ES-I3 (cell line): Measurements from ENCODE around the gene GALNTL6.

ENCODE experiments used
- H3K36me3 ChIP-seq: 2 replicates; pipeline ENCODE4 v1.6.1; 2013; ENCODE audit warnings: mild to moderate bottlenecking, low read length, control low read depth, moderate library complexity; ENCODE audit not compliant: insufficient read depth
- H3K4me1 ChIP-seq: 2 replicates; pipeline ENCODE4 v1.6.1; 2013; ENCODE audit warnings: mild to moderate bottlenecking, control low read depth, low read length; ENCODE audit not compliant: insufficient read depth
- H3K9ac ChIP-seq: 2 replicates; pipeline ENCODE4 v1.6.1; 2013; ENCODE audit warnings: low read depth, mild to moderate bottlenecking, low read length, moderate library complexity
- H3K9me3 ChIP-seq: 2 replicates; pipeline ENCODE4 v1.6.1; 2013; ENCODE audit warnings: mild to moderate bottlenecking, low read length, moderate library complexity; ENCODE audit not compliant: control insufficient read depth, insufficient read depth

Gene GALNTL6

GRCh38 chr4:172674811-172675210 lies 861.6 kb downstream of the GALNTL6 start:
- no peak overlapping the region for H3K9ac ChIP-seq
- no peaks in the 10 kb centered on the region for H3K36me3 ChIP-seq
- no peaks in the 10 kb centered on the region for H3K4me1 ChIP-seq
- no peaks in the 10 kb centered on the region for H3K9me3 ChIP-seq

- Histone ChIP-seq H3K4me1 (no peaks in the 10 kb centered on the region), H3K36me3 (no peaks in the 10 kb centered on the region), H3K9me3 (no peaks in the 10 kb centered on the region), H3K9ac (no peak overlapping the region)
Observed at GRCh38 chr4:172675232-172675631, 862.0 kb downstream of the GALNTL6 start.

GRCh38 chr4:172680691-172681090 lies 867.5 kb downstream of the GALNTL6 start:
- no peaks in the 10 kb centered on the region for H3K36me3 ChIP-seq
- no peaks in the 10 kb centered on the region for H3K4me1 ChIP-seq
- no peaks in the 10 kb centered on the region for H3K9me3 ChIP-seq
- no peak overlapping the region for H3K9ac ChIP-seq

- no peak overlapping the region for H3K9ac ChIP-seq
- H3K4me1 ChIP-seq, result no peaks in the 10 kb centered on the region
- H3K9me3 ChIP-seq, result no peaks in the 10 kb centered on the region
Observed at GRCh38 chr4:172683021-172683420, 869.8 kb downstream of the GALNTL6 start.

GRCh38 chr4:172686021-172686420 lies 872.8 kb downstream of the GALNTL6 start:
- Histone ChIP-seq H3K36me3 (no peaks in the 10 kb centered on the region), H3K9ac (no peak overlapping the region), H3K9me3 (no peaks in the 10 kb centered on the region), H3K4me1 (no peaks in the 10 kb centered on the region)

More at GRCh38 chr4:172683021-172683420, 869.8 kb downstream of the GALNTL6 start:
- no peaks in the 10 kb centered on the region for H3K36me3 ChIP-seq

GRCh38 chr4:172688534-172688933 lies 875.3 kb downstream of the GALNTL6 start:
- Histone ChIP-seq H3K9ac (no peak overlapping the region), H3K36me3 (no peaks in the 10 kb centered on the region), H3K4me1 (no peaks in the 10 kb centered on the region), H3K9me3 (no peaks in the 10 kb centered on the region; the same call in 1 of the 2 replicates)

GRCh38 chr4:172691552-172691951 lies 878.3 kb downstream of the GALNTL6 start:
- no peaks in the 10 kb centered on the region for H3K36me3 ChIP-seq
- no peaks in the 10 kb centered on the region for H3K4me1 ChIP-seq
- H3K9me3 ChIP-seq, result no peaks in the 10 kb centered on the region; the same call in 1 of the 2 replicates
- H3K9ac ChIP-seq, result no peak overlapping the region

- Histone ChIP-seq H3K36me3 (no peaks in the 10 kb centered on the region), H3K9me3 (no peaks in the 10 kb centered on the region; the same call in 1 of the 2 replicates), H3K9ac (no peak overlapping the region), H3K4me1 (no peaks in the 10 kb centered on the region)
Observed at GRCh38 chr4:172692701-172693100, 879.5 kb downstream of the GALNTL6 start.

GRCh38 chr4:172698256-172698655 lies 885.1 kb downstream of the GALNTL6 start:
- H3K9me3 ChIP-seq, result no peaks in the 10 kb centered on the region; the same call in 1 of the 2 replicates
- H3K36me3 ChIP-seq, result no peaks in the 10 kb centered on the region
- no peak overlapping the region for H3K9ac ChIP-seq
- no peaks in the 10 kb centered on the region for H3K4me1 ChIP-seq

GRCh38 chr4:172705565-172705964 lies 892.4 kb downstream of the GALNTL6 start:
- no peaks in the 10 kb centered on the region for H3K4me1 ChIP-seq
- peaks cover 3% of the 10 kb centered on the region; the same call in 1 of the 2 replicates for H3K9me3 ChIP-seq
- no peaks in the 10 kb centered on the region for H3K36me3 ChIP-seq
- no peak overlapping the region for H3K9ac ChIP-seq

- H3K9ac ChIP-seq, result no peak overlapping the region
- no peaks in the 10 kb centered on the region for H3K36me3 ChIP-seq
- no peaks in the 10 kb centered on the region for H3K4me1 ChIP-seq
- H3K9me3 ChIP-seq, result peaks cover 3% of the 10 kb centered on the region; the same call in 1 of the 2 replicates
Observed at GRCh38 chr4:172706000-172706399, 892.8 kb downstream of the GALNTL6 start.

- H3K36me3 ChIP-seq, result no peaks in the 10 kb centered on the region
- no peaks in the 10 kb centered on the region for H3K4me1 ChIP-seq
- H3K9me3 ChIP-seq, result peaks cover 3% of the 10 kb centered on the region; the same call in 1 of the 2 replicates
- no peak overlapping the region for H3K9ac ChIP-seq
Observed at GRCh38 chr4:172707622-172708021, 894.4 kb downstream of the GALNTL6 start.

- H3K4me1 ChIP-seq, result no peaks in the 10 kb centered on the region
- peaks cover 3% of the 10 kb centered on the region; the same call in 1 of the 2 replicates for H3K9me3 ChIP-seq
- H3K36me3 ChIP-seq, result no peaks in the 10 kb centered on the region
- H3K9ac ChIP-seq, result no peak overlapping the region
Observed at GRCh38 chr4:172708184-172708583, 895.0 kb downstream of the GALNTL6 start.

GRCh38 chr4:172709376-172709775 lies 896.2 kb downstream of the GALNTL6 start:
- no peak overlapping the region for H3K9ac ChIP-seq
- H3K9me3 ChIP-seq, result peaks cover 3% of the 10 kb centered on the region; the same call in 1 of the 2 replicates

GRCh38 chr4:172716291-172716690 lies 903.1 kb downstream of the GALNTL6 start:
- H3K36me3 ChIP-seq, result no peaks in the 10 kb centered on the region
- H3K4me1 ChIP-seq, result no peaks in the 10 kb centered on the region
- no peak overlapping the region for H3K9ac ChIP-seq
- no peaks in the 10 kb centered on the region for H3K9me3 ChIP-seq

More at GRCh38 chr4:172709376-172709775, 896.2 kb downstream of the GALNTL6 start:
- Histone ChIP-seq H3K36me3 (no peaks in the 10 kb centered on the region), H3K4me1 (no peaks in the 10 kb centered on the region)

GRCh38 chr4:172721659-172722058 lies 908.5 kb downstream of the GALNTL6 start:
- Histone ChIP-seq H3K9me3 (no peaks in the 10 kb centered on the region), H3K36me3 (no peaks in the 10 kb centered on the region), H3K4me1 (no peaks in the 10 kb centered on the region), H3K9ac (no peak overlapping the region)
